PC-9 (cell line): ENCODE data around the gene PCBP2. TPM values are rescaled to one million over a fixed set of nuclear protein-coding genes. Genes with fewer than 3 reads are reported as not detected.

ENCODE experiments used
- BruUV-seq: library from RNA; stranded (reverse); fragments of 400-500 nt; replicated peaks from 2 replicates; lab custom pipeline; 2021; lab: Mats Ljungman, UMichigan
- CTCF ChIA-PET: fragments of 300-600 bp; sonication (Branson Sonifier 250); formaldehyde crosslinking; loops from one replicate; lab custom pipeline; 2022; ENCODE audit warnings: antibody characterized with exemption; lab: Charles Lee
- POLR2A ChIA-PET: fragments of 300-600 bp; sonication (Branson Sonifier 250); formaldehyde crosslinking; loops from one replicate; lab custom pipeline; 2022; ENCODE audit warnings: antibody characterized with exemption; ENCODE audit not compliant: unreplicated experiment; lab: Charles Lee
- DNase-seq, 2 experiments: peaks; one replicate each; pipeline versions ENCODE4 v3.0.0 to v3.0.0-alpha.2; 2015 to 2022; ENCODE audit warnings: mixed read lengths in 1 of 2
- H2AFZ ChIP-seq: fragments of 200-600 bp; sonication (generic); 2 replicates; pipeline ENCODE4 v1.8.1; 2017; ENCODE audit warnings: antibody characterized with exemption
- H3F3A ChIP-seq: fragments of 200-600 bp; sonication (generic); 2 replicates; pipeline ENCODE4 v1.8.1; 2017; ENCODE audit warnings: antibody characterized with exemption, mild to moderate bottlenecking, low read depth; ENCODE audit not compliant: insufficient read depth
- H3K27ac ChIP-seq: fragments of 200-600 bp; sonication (generic); 2 replicates; pipeline ENCODE4 v1.6.1; 2016; ENCODE audit warnings: mixed run types
- H3K27me3 ChIP-seq: fragments of 200-600 bp; sonication (generic); 2 replicates; pipeline ENCODE4 v1.6.1; 2016; ENCODE audit warnings: low read depth, mixed run types; ENCODE audit not compliant: insufficient read depth
- H3K36me3 ChIP-seq: fragments of 200-600 bp; sonication (generic); 2 replicates; pipeline ENCODE4 v1.6.1; 2016; ENCODE audit warnings: low read depth, mixed run types
- H3K4me1 ChIP-seq: fragments of 200-600 bp; sonication (generic); replicated peaks from 2 replicates; pipeline ENCODE4 v1.6.1; 2016; ENCODE audit warnings: mixed run types; ENCODE audit not compliant: insufficient read depth
- H3K4me2 ChIP-seq: fragments of 200-600 bp; sonication (generic); 2 replicates; pipeline ENCODE4 v1.6.1; 2017; ENCODE audit warnings: mixed run types
- H3K4me3 ChIP-seq: fragments of 200-600 bp; sonication (generic); 2 replicates; pipeline ENCODE4 v1.6.1; 2016; ENCODE audit warnings: mixed run types
- H3K79me2 ChIP-seq: fragments of 200-600 bp; sonication (generic); 2 replicates; pipeline ENCODE4 v1.6.1; 2017; ENCODE audit warnings: low read depth, mixed run types
- H3K9me2 ChIP-seq: fragments of 200-600 bp; sonication (generic); 2 replicates; pipeline ENCODE4 v1.8.1; 2017; ENCODE audit warnings: mild to moderate bottlenecking; ENCODE audit not compliant: insufficient read depth
- H3K9me3 ChIP-seq: fragments of 200-600 bp; sonication (generic); 2 replicates; pipeline ENCODE4 v1.8.1; 2016; ENCODE audit warnings: low read depth; ENCODE audit not compliant: insufficient read depth
- H4K20me1 ChIP-seq: fragments of 200-600 bp; sonication (generic); 2 replicates; pipeline ENCODE4 v1.8.1; 2017; ENCODE audit not compliant: insufficient read depth
- CTCF ChIP-seq: fragments of 200-600 bp; sonication (generic); conservative IDR thresholded peaks from 2 replicates; pipeline ENCODE4 v1.6.1; 2017; ENCODE audit warnings: mixed run types, antibody characterized with exemption, mild to moderate bottlenecking, moderate library complexity
- EZH2 ChIP-seq: fragments of 200-600 bp; sonication (generic); IDR thresholded peaks from 2 replicates; pipeline ENCODE4 v1.8.0; 2017; ENCODE audit warnings: antibody characterized with exemption, low read depth
- intact Hi-C: fragments of 100-400 bp; cut with micrococcal nuclease; formaldehyde crosslinking; loops from one replicate; pipeline ENCODE4 v1.10.0; 2022; ENCODE audit not compliant: unreplicated experiment
- total RNA-seq: library from RNA; stranded (reverse); gene quantifications from 2 replicates; pipeline ENCODE4 v1.2.3, GENCODE V29; 2021

Gene PCBP2
- total RNA-seq, 1 experiment from 2014 or later = 833 TPM

GRCh38 chr12:53515291-53515680, 63.4 kb downstream of the PCBP2 start:
- intact Hi-C loops = no loop called here
- H3K36me3 ChIP-seq = no peaks in the 10 kb centered on the region
- CTCF ChIA-PET = no interaction called here

GRCh38 chr12:53516758-53517455, 65.0 kb downstream of the PCBP2 start:
- no peaks in the 10 kb centered on the region for H3K36me3 ChIP-seq
- H3K4me2 ChIP-seq = no peak overlapping the region
- no peaks in the 10 kb centered on the region for H3K9me3 ChIP-seq
- TF ChIP-seq CTCF = no peak
- TF ChIP-seq EZH2 = no peak
- intact Hi-C loops = no loop called here
- no peak for DNase-seq
- no peaks in the 10 kb centered on the region for H3K4me1 ChIP-seq
- no peaks in the 10 kb centered on the region for H3F3A ChIP-seq
- no peak overlapping the region for H2AFZ ChIP-seq
- no peaks in the 10 kb centered on the region for H3K27me3 ChIP-seq
- H4K20me1 ChIP-seq = no peaks in the 10 kb centered on the region; the same call in 1 of the 2 replicates
- no TSS peak for BruUV-seq
- H3K4me3 ChIP-seq = no peak overlapping the region
- no peaks in the 10 kb centered on the region for H3K79me2 ChIP-seq
- CTCF ChIA-PET = interaction anchor here (0.7 kb wide), 1 partner anchor 171 kb away, joined by 3 read pairs; no protein-coding TSS in a partner anchor
- H3K27ac ChIP-seq = no peak overlapping the region
- H3K9me2 ChIP-seq = no peaks in the 10 kb centered on the region
- POLR2A ChIA-PET = interaction anchor here (0.6 kb wide), 2 partner anchors 84 to 452 kb away, joined by 3 to 4 read pairs; no protein-coding TSS in a partner anchor

More at GRCh38 chr12:53515291-53515680, 63.4 kb downstream of the PCBP2 start:
- Histone ChIP-seq H3K9me2 (no peaks in the 10 kb centered on the region), H4K20me1 (no peaks in the 10 kb centered on the region), H3K27ac (no peak overlapping the region), H3K4me1 (no peaks in the 10 kb centered on the region), H3K79me2 (no peaks in the 10 kb centered on the region), H3F3A (no peaks in the 10 kb centered on the region), H3K4me2 (no peak overlapping the region), H3K4me3 (no peak overlapping the region), H2AFZ (no peak overlapping the region), H3K9me3 (no peaks in the 10 kb centered on the region), H3K27me3 (no peaks in the 10 kb centered on the region)
- POLR2A ChIA-PET = interaction anchor here (0.6 kb wide), 1 partner anchor 136 kb away, joined by 5 read pairs; no protein-coding TSS in a partner anchor
- DNase-seq = no peak
- TF ChIP-seq EZH2 (no peak), CTCF (no peak)
- no TSS peak for BruUV-seq

- no TSS peak for BruUV-seq
- Histone ChIP-seq H3K27me3 (no peaks in the 10 kb centered on the region), H3K4me2 (no peak overlapping the region), H3K9me2 (no peaks in the 10 kb centered on the region), H3K4me1 (no peaks in the 10 kb centered on the region), H3F3A (no peaks in the 10 kb centered on the region), H4K20me1 (no peaks in the 10 kb centered on the region; the same call in 1 of the 2 replicates), H3K9me3 (no peaks in the 10 kb centered on the region), H3K36me3 (0 out of 2 replicates have a peak, but pooled peaks cover 5% of the 10 kb centered on the region), H3K4me3 (no peak overlapping the region), H2AFZ (no peak overlapping the region), H3K79me2 (no peaks in the 10 kb centered on the region), H3K27ac (no peak overlapping the region)
- no peak for DNase-seq
- intact Hi-C loops = no loop called here
- ChIA-PET POLR2A (interaction anchor here (0.6 kb wide), 1 partner anchor 115 kb away, joined by 4 read pairs; no protein-coding TSS in a partner anchor), CTCF (no interaction called here)
- TF ChIP-seq CTCF (no peak), EZH2 (no peak)
These were observed 66.5 kb downstream of the PCBP2 start for GRCh38 chr12:53518381-53518780.
